Endothelial cell (in vitro differentiated cells): ENCODE results near the gene YIPF6. TPM values are rescaled to one million over a fixed set of nuclear protein-coding genes. Genes with fewer than 3 reads are reported as not detected.
"Not testable (repeated sequence)": the region's sequence is repeated elsewhere in the genome, so short reads cannot be mapped to it uniquely, and the experiment has no call there.

ENCODE experiments used
- DNase-seq: peaks from one replicate; pipeline ENCODE4 v3.0.0; 2021; ENCODE audit warnings: low spot score
- H3K27ac Mint-ChIP-seq: one replicate; pipeline ENCODE4 v1.8.0; 2021; ENCODE audit warnings: mixed read lengths, inconsistent platforms; ENCODE audit not compliant: unreplicated experiment
- H3K27me3 Mint-ChIP-seq: one replicate; pipeline ENCODE4 v1.8.0; 2021; ENCODE audit warnings: mild to moderate bottlenecking, moderate library complexity, mixed read lengths, inconsistent platforms; ENCODE audit not compliant: unreplicated experiment
- H3K36me3 Mint-ChIP-seq: one replicate; pipeline ENCODE4 v1.8.0; 2021; ENCODE audit warnings: mild to moderate bottlenecking, low read depth, mixed read lengths, inconsistent platforms; ENCODE audit not compliant: unreplicated experiment
- H3K4me1 Mint-ChIP-seq: one replicate; pipeline ENCODE4 v1.8.0; 2021; ENCODE audit warnings: mild to moderate bottlenecking, mixed read lengths, inconsistent platforms; ENCODE audit not compliant: unreplicated experiment
- H3K4me3 Mint-ChIP-seq: one replicate; pipeline ENCODE4 v1.8.0; 2021; ENCODE audit warnings: mild to moderate bottlenecking, mixed read lengths, inconsistent platforms; ENCODE audit not compliant: unreplicated experiment
- H3K9me3 Mint-ChIP-seq: one replicate; pipeline ENCODE4 v1.8.0; 2021; ENCODE audit warnings: mixed read lengths, inconsistent platforms; ENCODE audit not compliant: unreplicated experiment
- CTCF ChIP-seq: fragments of 200-600 bp; sonication (generic); IDR thresholded peaks from one replicate; pipeline ENCODE4 v1.5.0; 2021; ENCODE audit warnings: antibody characterized with exemption; ENCODE audit not compliant: unreplicated experiment
- total RNA-seq: library from RNA; stranded (reverse); fragmentation: NEBNext Ultra II Directional; extraction: Animal tissue kit (Norgen Biotek cat#: 25700); gene quantifications from one replicate; pipeline ENCODE4 v1.2.1, GENCODE V29; 2021; ENCODE audit not compliant: unreplicated experiment

Gene YIPF6
- total RNA-seq, 1 donor from 2014 or later = 32.1 TPM

- TF ChIP-seq CTCF = no peak
- peaks cover 2% of the 10 kb centered on the region for H3K27me3 Mint-ChIP-seq
- no peak for DNase-seq
- H3K36me3 Mint-ChIP-seq = peaks cover 3% of the 10 kb centered on the region
- H3K27ac Mint-ChIP-seq = no peak overlapping the region
- H3K4me1 Mint-ChIP-seq = peaks cover 5% of the 10 kb centered on the region
- no peak overlapping the region for H3K4me3 Mint-ChIP-seq
- no peaks in the 10 kb centered on the region for H3K9me3 Mint-ChIP-seq
Measured at GRCh38 chrX:68503836-68504636, 5.2 kb downstream of the YIPF6 start.

GRCh38 chrX:68506649-68507048 is 7.8 kb downstream of the YIPF6 start:
- H3K4me3 Mint-ChIP-seq = no peak overlapping the region
- DNase-seq = no peak
- H3K27ac Mint-ChIP-seq = no peak overlapping the region
- no peaks in the 10 kb centered on the region for H3K27me3 Mint-ChIP-seq
- no peak for TF ChIP-seq CTCF
- H3K9me3 Mint-ChIP-seq = no peaks in the 10 kb centered on the region
- no peaks in the 10 kb centered on the region for H3K36me3 Mint-ChIP-seq
- peaks cover 5% of the 10 kb centered on the region for H3K4me1 Mint-ChIP-seq

- no peaks in the 10 kb centered on the region for H3K27me3 Mint-ChIP-seq
- no peak overlapping the region for H3K4me3 Mint-ChIP-seq
- no peak for DNase-seq
- H3K4me1 Mint-ChIP-seq = peaks cover 5% of the 10 kb centered on the region
- no peaks in the 10 kb centered on the region for H3K36me3 Mint-ChIP-seq
- no peaks in the 10 kb centered on the region for H3K9me3 Mint-ChIP-seq
- H3K27ac Mint-ChIP-seq = peak overlapping the region; percentile 92
- TF ChIP-seq CTCF = no peak
Measured at GRCh38 chrX:68508799-68509198, 9.9 kb downstream of the YIPF6 start.

- no peak overlapping the region for H3K4me3 Mint-ChIP-seq
- peak; percentile 57 for TF ChIP-seq CTCF
- H3K27me3 Mint-ChIP-seq = no peaks in the 10 kb centered on the region
- no peaks in the 10 kb centered on the region for H3K9me3 Mint-ChIP-seq
- H3K36me3 Mint-ChIP-seq = no peaks in the 10 kb centered on the region
- H3K4me1 Mint-ChIP-seq = peaks cover 5% of the 10 kb centered on the region
- peak; percentile 48 for DNase-seq
- no peak overlapping the region for H3K27ac Mint-ChIP-seq
Measured at GRCh38 chrX:68511255-68511654, 12.4 kb downstream of the YIPF6 start.

- not testable (repeated sequence) for H3K27me3 Mint-ChIP-seq, H3K4me1 Mint-ChIP-seq, H3K27ac Mint-ChIP-seq, DNase-seq, H3K4me3 Mint-ChIP-seq, H3K9me3 Mint-ChIP-seq
- peaks cover 25% of the 10 kb centered on the region for H3K36me3 Mint-ChIP-seq
Measured at GRCh38 chrX:68524680-68525079, 25.8 kb downstream of the YIPF6 start.
